Suprapubic skin (tissue), 4 donors: Measurements from ENCODE around the gene EFEMP1. TPM values are rescaled to one million over a fixed set of nuclear protein-coding genes. Genes with fewer than 3 reads are reported as not detected.

Experiments used
- DNase-seq, 2 donors: peaks; one replicate each; pipeline ENCODE4 v3.0.0-alpha.2; 2019; ENCODE audit warnings: low spot score in 2 of 2
- H3K27ac ChIP-seq: fragments of 200-600 bp; sonication (generic); one replicate; pipeline ENCODE4 v1.5.1; 2019
- H3K27me3 ChIP-seq: fragments of 200-600 bp; sonication (generic); one replicate; pipeline ENCODE4 v1.5.1; 2019
- H3K36me3 ChIP-seq: fragments of 200-600 bp; sonication (generic); one replicate; pipeline ENCODE4 v1.5.1; 2019
- H3K4me1 ChIP-seq: fragments of 200-600 bp; sonication (generic); one replicate; pipeline ENCODE4 v1.5.1; 2019
- H3K4me3 ChIP-seq: fragments of 200-600 bp; sonication (generic); one replicate; pipeline ENCODE4 v1.5.1; 2019; ENCODE audit warnings: mild to moderate bottlenecking
- H3K9me3 ChIP-seq: fragments of 200-600 bp; sonication (generic); one replicate; pipeline ENCODE4 v1.5.1; 2019
- EP300 ChIP-seq: sonication (generic); formaldehyde crosslinking; IDR thresholded peaks from one replicate; pipeline ENCODE4 v1.6.1; 2017; ENCODE audit warnings: antibody characterized with exemption
- POLR2A ChIP-seq, 2 donors: fragments of 450-650 bp; IDR thresholded peaks; one replicate each; pipeline ENCODE4 v1.6.1; 2017; ENCODE audit warnings: antibody characterized with exemption in 2 of 2, mild to moderate bottlenecking in 2 of 2, moderate library complexity in 2 of 2
- POLR2AphosphoS5 ChIP-seq, 3 donors: sonication (generic); formaldehyde crosslinking; IDR thresholded peaks; one replicate each; pipeline ENCODE4 v1.6.1; 2017; ENCODE audit warnings: antibody characterized with exemption in 3 of 3
- WGBS: methylation state at CpG from one replicate; pipeline ENCODE4 v1.1.5; 2018; 5-methylcytosine and 5-hydroxymethylcytosine counted together
- total RNA-seq, 4 donors: library from RNA; depleted of rRNA; stranded (reverse); fragments of >200 nt; gene quantifications; one replicate each; pipeline ENCODE4 v1.1.0, GENCODE V29; 2016
- TF ChIP-seq, protein P1 (sequence below), 2 donors: fragments of 200-600 bp in 1 of 2; fragments of 450-650 bp in 1 of 2; sonication (generic) in 1 of 2; IDR thresholded peaks; one replicate each; pipeline ENCODE4 v1.5.1; 2016 to 2019; ENCODE audit warnings: antibody characterized with exemption in 2 of 2, mild to moderate bottlenecking in 1 of 2, moderate library complexity in 1 of 2

EFEMP1 gene
- total RNA-seq, 4 donors from 2014 or later, result 93.1 to 145 (median 137) TPM

DNA sequence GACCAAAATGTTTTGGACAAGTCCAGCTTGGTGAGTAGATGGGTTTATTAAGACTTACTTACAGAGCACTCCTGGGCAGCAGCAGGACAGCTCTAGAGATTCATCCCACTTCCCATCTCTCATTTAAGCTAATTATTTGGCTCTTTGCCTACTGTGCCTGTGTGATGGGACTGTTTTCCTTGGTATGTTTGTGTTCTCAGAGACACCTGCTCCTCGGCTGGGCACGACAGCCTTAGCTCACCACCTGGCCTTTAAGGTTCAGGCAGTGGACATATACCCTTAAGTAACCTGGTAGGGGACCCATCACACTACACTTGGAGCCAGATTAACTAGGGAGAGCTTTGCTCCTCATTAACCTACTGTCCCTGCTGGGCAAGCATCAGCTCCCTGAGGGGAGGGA is 41.7 kb upstream of the EFEMP1 start:
- Histone ChIP-seq H3K27me3 (no peaks in the 10 kb centered on the region), H3K27ac (no peak overlapping the region), H3K9me3 (no peaks in the 10 kb centered on the region), H3K36me3 (no peaks in the 10 kb centered on the region), H3K4me1 (peaks cover 4% of the 10 kb centered on the region), H3K4me3 (no peak overlapping the region)
- 78% methylated on average over 2 of the region's 2 CpGs for WGBS
- DNase-seq, result no peak
- TF ChIP-seq EP300 (no peak), POLR2A (IDR thresholded peaks at IDR 0.05) (no peak)
- TF ChIP-seq, protein P1, sequence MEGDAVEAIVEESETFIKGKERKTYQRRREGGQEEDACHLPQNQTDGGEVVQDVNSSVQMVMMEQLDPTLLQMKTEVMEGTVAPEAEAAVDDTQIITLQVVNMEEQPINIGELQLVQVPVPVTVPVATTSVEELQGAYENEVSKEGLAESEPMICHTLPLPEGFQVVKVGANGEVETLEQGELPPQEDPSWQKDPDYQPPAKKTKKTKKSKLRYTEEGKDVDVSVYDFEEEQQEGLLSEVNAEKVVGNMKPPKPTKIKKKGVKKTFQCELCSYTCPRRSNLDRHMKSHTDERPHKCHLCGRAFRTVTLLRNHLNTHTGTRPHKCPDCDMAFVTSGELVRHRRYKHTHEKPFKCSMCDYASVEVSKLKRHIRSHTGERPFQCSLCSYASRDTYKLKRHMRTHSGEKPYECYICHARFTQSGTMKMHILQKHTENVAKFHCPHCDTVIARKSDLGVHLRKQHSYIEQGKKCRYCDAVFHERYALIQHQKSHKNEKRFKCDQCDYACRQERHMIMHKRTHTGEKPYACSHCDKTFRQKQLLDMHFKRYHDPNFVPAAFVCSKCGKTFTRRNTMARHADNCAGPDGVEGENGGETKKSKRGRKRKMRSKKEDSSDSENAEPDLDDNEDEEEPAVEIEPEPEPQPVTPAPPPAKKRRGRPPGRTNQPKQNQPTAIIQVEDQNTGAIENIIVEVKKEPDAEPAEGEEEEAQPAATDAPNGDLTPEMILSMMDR (IDR thresholded peaks at IDR 0.05), result no peak

DNA sequence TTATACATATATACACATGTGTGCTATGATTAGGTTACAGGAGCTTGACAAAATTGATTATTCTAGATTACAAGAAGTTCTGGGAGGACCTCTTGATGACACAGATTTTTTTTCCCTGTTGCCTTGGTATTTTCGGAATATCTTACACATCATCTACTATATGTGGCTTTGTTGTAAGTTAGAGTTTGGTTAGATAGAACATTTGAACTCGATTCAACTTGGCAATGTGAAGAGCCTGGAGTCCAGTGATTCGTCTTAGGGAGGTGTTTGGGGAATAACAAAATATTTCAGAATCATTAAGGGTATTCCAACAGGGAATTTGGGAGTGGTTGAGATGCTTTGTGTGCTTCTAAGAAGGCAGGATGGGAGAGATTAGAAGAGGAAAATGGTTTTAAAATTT is 39.3 kb upstream of the EFEMP1 start:
- DNase-seq, result no peak
- TF ChIP-seq, protein P1 (IDR thresholded peaks at IDR 0.05), result no peak
- no peak for TF ChIP-seq POLR2AphosphoS5 (IDR thresholded peaks at IDR 0.05)
- no peak for TF ChIP-seq EP300
- no peak for TF ChIP-seq POLR2A (IDR thresholded peaks at IDR 0.05)
- Histone ChIP-seq H3K9me3 (no peaks in the 10 kb centered on the region), H3K27me3 (no peaks in the 10 kb centered on the region), H3K36me3 (no peaks in the 10 kb centered on the region), H3K27ac (no peak overlapping the region), H3K4me1 (peaks cover 8% of the 10 kb centered on the region), H3K4me3 (no peak overlapping the region)
- WGBS, result 68% methylated on average over 3 of the region's 3 CpGs

DNA sequence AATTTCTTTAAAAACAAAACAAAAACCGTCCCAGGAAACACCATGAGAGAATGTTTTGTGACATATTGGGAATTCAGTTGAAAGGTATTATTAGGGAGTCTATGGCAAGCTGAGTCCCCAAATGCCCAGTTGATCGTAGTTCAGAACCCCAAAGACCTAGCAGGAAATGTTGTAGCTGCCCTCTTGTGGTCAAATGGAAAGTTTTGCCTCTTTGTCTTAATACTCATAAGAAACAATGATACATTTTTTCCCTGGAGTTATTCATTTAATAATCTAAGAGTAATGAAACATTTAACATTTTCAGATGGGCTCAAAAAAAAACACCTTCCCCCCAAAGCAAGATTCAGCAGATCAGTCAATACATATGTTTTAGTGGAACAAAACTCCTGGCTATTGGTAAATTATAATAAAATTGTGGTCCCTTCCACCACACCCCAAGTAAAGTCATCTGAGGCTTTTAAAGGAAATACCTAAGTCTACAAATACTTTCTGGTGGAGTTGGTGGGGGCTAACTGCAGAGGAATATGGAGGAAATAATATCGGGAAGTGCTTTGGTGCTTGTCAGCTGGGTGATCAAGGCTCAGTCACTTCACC is 37.8 kb upstream of the EFEMP1 start:
- Histone ChIP-seq H3K9me3 (no peaks in the 10 kb centered on the region), H3K27ac (no peak overlapping the region), H3K4me1 (peaks cover 13% of the 10 kb centered on the region), H3K27me3 (no peaks in the 10 kb centered on the region), H3K36me3 (no peaks in the 10 kb centered on the region), H3K4me3 (no peak overlapping the region)
- no peak for DNase-seq
- WGBS, result 24% methylated on average over 3 of the region's 3 CpGs
- TF ChIP-seq POLR2A (IDR thresholded peaks at IDR 0.05), result no peak
- TF ChIP-seq EP300, result no peak
- TF ChIP-seq, protein P1 (IDR thresholded peaks at IDR 0.05), result peak; percentile 30 to 39
- TF ChIP-seq POLR2AphosphoS5 (IDR thresholded peaks at IDR 0.05), result no peak

DNA sequence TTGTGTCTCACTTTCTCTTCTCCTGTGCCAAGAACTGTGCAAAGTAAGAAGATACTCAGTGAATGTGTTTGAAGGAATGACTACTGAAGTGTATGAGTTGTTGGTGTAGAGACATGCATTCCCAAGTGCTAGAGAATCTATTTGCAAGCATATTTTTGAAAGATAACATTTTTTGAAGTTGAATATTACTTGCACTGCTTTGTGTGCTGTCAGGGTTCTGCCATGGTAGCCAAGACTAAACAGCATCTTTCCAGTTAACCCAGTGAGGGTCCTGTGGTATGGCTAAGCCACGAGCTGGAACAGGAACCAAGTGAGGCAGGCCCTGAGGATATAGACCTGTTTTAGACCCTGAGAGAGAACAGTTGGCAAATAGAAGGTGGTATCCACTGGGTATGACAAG is 35.2 kb upstream of the EFEMP1 start:
- Histone ChIP-seq H3K27me3 (no peaks in the 10 kb centered on the region), H3K27ac (no peak overlapping the region), H3K4me3 (no peak overlapping the region), H3K9me3 (no peaks in the 10 kb centered on the region), H3K36me3 (no peaks in the 10 kb centered on the region), H3K4me1 (peaks cover 13% of the 10 kb centered on the region)
- 63% methylated on average over 1 of the region's 1 CpG for WGBS
- DNase-seq, result no peak
- TF ChIP-seq POLR2AphosphoS5 (IDR thresholded peaks at IDR 0.05), result no peak
- no peak for TF ChIP-seq POLR2A (IDR thresholded peaks at IDR 0.05)
- TF ChIP-seq, protein P1 (IDR thresholded peaks at IDR 0.05), result no peak
- no peak for TF ChIP-seq EP300

DNA sequence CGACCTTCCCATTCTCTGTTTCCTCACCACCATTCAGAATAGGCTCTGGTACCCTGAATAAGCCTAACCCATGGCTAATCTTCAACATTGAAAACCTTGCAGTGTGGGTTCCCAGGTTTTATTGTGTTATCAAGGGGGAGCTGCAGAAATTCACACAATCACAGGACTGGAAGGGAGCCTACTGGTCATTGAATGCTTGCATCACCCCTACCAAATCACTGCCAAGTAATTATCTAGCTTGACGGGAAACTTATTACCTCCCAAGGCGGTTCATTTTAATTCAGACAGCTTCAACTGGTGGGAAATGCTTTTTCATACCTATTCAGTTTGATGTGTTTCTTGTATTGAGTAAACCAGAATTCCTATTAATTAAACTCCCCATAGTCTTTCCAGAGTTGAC is 33.6 kb upstream of the EFEMP1 start:
- Histone ChIP-seq H3K4me1 (peaks cover 13% of the 10 kb centered on the region), H3K27me3 (no peaks in the 10 kb centered on the region), H3K4me3 (no peak overlapping the region), H3K36me3 (no peaks in the 10 kb centered on the region), H3K9me3 (no peaks in the 10 kb centered on the region), H3K27ac (no peak overlapping the region)
- 62% methylated on average over 3 of the region's 3 CpGs for WGBS
- no peak for DNase-seq
- TF ChIP-seq, protein P1 (IDR thresholded peaks at IDR 0.05), result no peak
- no peak for TF ChIP-seq POLR2A (IDR thresholded peaks at IDR 0.05)
- no peak for TF ChIP-seq EP300
- no peak for TF ChIP-seq POLR2AphosphoS5 (IDR thresholded peaks at IDR 0.05)
